ENCODE data around the gene WDTC1. TPM values are rescaled to one million over a fixed set of nuclear protein-coding genes. Genes with fewer than 3 reads are reported as not detected.

Gene WDTC1
- polyA plus RNA-seq, 1 donor (not counting 4 experiments of a cell fraction or from before 2014, with no cell fraction given) = 5.1 TPM

DNA sequence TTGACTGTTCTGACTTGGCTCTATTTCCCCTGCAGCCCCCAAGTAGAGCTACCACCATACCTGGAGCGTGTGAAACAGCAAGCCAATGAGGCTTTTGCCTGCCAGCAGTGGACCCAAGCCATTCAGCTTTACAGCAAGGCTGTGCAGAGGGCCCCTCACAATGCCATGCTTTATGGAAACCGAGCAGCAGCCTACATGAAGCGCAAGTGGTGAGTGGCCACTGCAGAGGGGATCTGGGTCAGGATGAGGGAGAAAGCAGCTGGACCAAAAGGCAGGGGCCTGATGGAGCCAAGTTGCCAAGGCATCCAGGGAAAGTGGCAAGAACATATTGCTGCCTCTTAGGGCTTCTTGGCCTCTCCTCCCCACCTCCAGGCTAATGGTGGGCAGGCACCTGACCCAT lies 63.5 kb downstream of the WDTC1 start:
- H2AFZ ChIP-seq (ENCODE audit: control insufficient read depth, low read length) = no peak overlapping the region
- H3K27ac ChIP-seq (ENCODE audit: control insufficient read depth, insufficient read depth, low read length) = no peak overlapping the region
- no peak overlapping the region for H3K4me3 ChIP-seq (ENCODE audit: control insufficient read depth in 2 of 3, extremely low read depth in 1 of 3, insufficient read depth in 2 of 3, low read depth in 1 of 3, low read length in 3 of 3)
- H3K36me3 ChIP-seq (ENCODE audit: control insufficient read depth in 2 of 2, extremely low read depth in 1 of 2, insufficient read depth in 2 of 2, low read length in 2 of 2) = peaks cover 6 to 13% of the 10 kb centered on the region in 2 experiments
- TF ChIP-seq CTCF (optimal IDR thresholded peaks at IDR 0.05 in 1 of 3, IDR thresholded peaks at IDR 0.05 in 1 of 3, conservative IDR thresholded peaks at IDR 0.05 in 1 of 3; ENCODE audit: extremely low read depth in 1 of 3, insufficient read depth in 2 of 3, low read length in 3 of 3) (no peak), EZH2 (IDR thresholded peaks at IDR 0.05; ENCODE audit: low read length) (no peak)
- H3K9me1 ChIP-seq (ENCODE audit: control insufficient read depth, extremely low read depth, insufficient read depth, low read length) = no peaks in the 10 kb centered on the region
- dilution Hi-C loops (cut with MboI; ENCODE audit: extremely low pct_ligation_motif_present, low sequenced_read_pairs) = loop anchor here (25.0 kb wide), 1 partner anchor 261 kb away; no protein-coding TSS in a partner anchor
- no peaks in the 10 kb centered on the region for H4K20me1 ChIP-seq (ENCODE audit: control insufficient read depth, extremely low read depth, insufficient read depth, low read length)
- FAIRE-seq = no peak
- no peaks in the 10 kb centered on the region for H3K9me3 ChIP-seq (ENCODE audit: control insufficient read depth, low read depth, low read length)
- H3K27me3 ChIP-seq (ENCODE audit: control insufficient read depth, extremely low read depth, insufficient read depth, low read length) = no peaks in the 10 kb centered on the region
- DNase-seq (ENCODE audit: low read depth, low spot score) = no peak
- no peak overlapping the region for H3K9ac ChIP-seq (ENCODE audit: control insufficient read depth, extremely low read depth, insufficient read depth, low read length)
- no peaks in the 10 kb centered on the region for H3K79me2 ChIP-seq (ENCODE audit: control insufficient read depth, insufficient read depth, low read length)
- peaks cover 28% of the 10 kb centered on the region for H3K4me1 ChIP-seq (ENCODE audit: control insufficient read depth, extremely low read depth, insufficient read depth, low read length)
- no peak overlapping the region for H3K4me2 ChIP-seq (ENCODE audit: control insufficient read depth, extremely low read depth, insufficient read depth, low read depth, low read length)

DNA sequence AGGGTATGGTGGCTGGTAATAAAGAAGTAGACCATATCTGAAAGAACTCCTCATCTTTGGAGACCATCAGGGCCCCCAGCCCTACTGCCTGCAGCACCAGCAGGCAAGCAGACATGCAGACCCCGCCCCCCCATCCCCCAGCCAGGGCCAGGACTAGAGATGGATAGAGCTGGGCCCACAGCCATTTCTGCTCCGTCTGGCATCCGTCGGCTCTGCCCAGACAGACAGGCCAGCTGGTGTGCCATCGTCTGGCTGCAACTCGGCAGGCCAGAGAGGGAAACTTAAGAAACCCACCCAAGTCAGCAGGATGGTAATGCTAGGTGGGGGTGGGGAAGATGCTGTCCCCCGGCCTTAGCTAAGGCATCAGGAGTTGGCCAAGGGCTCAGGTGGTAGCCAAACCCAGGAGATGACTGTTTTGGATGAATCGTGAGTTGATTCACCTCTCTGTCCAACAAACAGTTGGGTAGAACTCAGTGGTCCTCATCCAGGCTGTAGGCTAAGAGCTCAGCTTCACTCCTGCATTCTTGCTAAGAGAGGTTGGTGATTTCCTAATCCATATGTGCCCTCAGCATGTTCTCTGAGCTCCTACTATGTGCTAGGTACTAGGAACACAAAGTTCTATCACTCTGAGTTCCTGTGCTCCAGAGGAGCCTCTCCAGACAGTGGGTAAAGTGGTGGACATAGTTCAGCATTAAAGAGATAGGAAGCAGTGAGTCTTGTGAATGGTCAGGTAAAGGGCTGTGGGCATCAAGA lies 64.4 kb downstream of the WDTC1 start:
- dilution Hi-C loops (cut with MboI; ENCODE audit: extremely low pct_ligation_motif_present, low sequenced_read_pairs) = loop anchor here (25.0 kb wide), 1 partner anchor 262 kb away; no protein-coding TSS in a partner anchor
- H3K27me3 ChIP-seq (ENCODE audit: control insufficient read depth, extremely low read depth, insufficient read depth, low read length) = no peaks in the 10 kb centered on the region
- no peak for FAIRE-seq
- TF ChIP-seq EZH2 (IDR thresholded peaks at IDR 0.05; ENCODE audit: low read length) (no peak), CTCF (optimal IDR thresholded peaks at IDR 0.05 in 1 of 3, IDR thresholded peaks at IDR 0.05 in 1 of 3, conservative IDR thresholded peaks at IDR 0.05 in 1 of 3; ENCODE audit: extremely low read depth in 1 of 3, insufficient read depth in 2 of 3, low read length in 3 of 3) (no peak)
- peaks cover 28% of the 10 kb centered on the region for H3K4me1 ChIP-seq (ENCODE audit: control insufficient read depth, extremely low read depth, insufficient read depth, low read length)
- H2AFZ ChIP-seq (ENCODE audit: control insufficient read depth, low read length) = peak overlapping the region; percentile 90
- peak overlapping the region; percentile 78 for H3K27ac ChIP-seq (ENCODE audit: control insufficient read depth, insufficient read depth, low read length)
- peak overlapping the region; percentile 40 for H3K9ac ChIP-seq (ENCODE audit: control insufficient read depth, extremely low read depth, insufficient read depth, low read length)
- no peaks in the 10 kb centered on the region for H3K9me3 ChIP-seq (ENCODE audit: control insufficient read depth, low read depth, low read length)
- H3K9me1 ChIP-seq (ENCODE audit: control insufficient read depth, extremely low read depth, insufficient read depth, low read length) = no peaks in the 10 kb centered on the region
- no peaks in the 10 kb centered on the region for H3K79me2 ChIP-seq (ENCODE audit: control insufficient read depth, insufficient read depth, low read length)
- H3K4me3 ChIP-seq (ENCODE audit: control insufficient read depth in 2 of 3, extremely low read depth in 1 of 3, insufficient read depth in 2 of 3, low read depth in 1 of 3, low read length in 3 of 3) = peak overlapping the region in 1 of 3 experiments; percentile 42
- H4K20me1 ChIP-seq (ENCODE audit: control insufficient read depth, extremely low read depth, insufficient read depth, low read length) = no peaks in the 10 kb centered on the region
- no peak for DNase-seq (ENCODE audit: low read depth, low spot score)
- peaks cover 6 to 13% of the 10 kb centered on the region in 2 experiments for H3K36me3 ChIP-seq (ENCODE audit: control insufficient read depth in 2 of 2, extremely low read depth in 1 of 2, insufficient read depth in 2 of 2, low read length in 2 of 2)
- peak overlapping the region; percentile 87 for H3K4me2 ChIP-seq (ENCODE audit: control insufficient read depth, extremely low read depth, insufficient read depth, low read depth, low read length)
